ENCODE measurements around the gene ZNF76.
"Not testable (repeated sequence)": the region's sequence is repeated elsewhere in the genome, so short reads cannot be mapped to it uniquely, and the experiment has no call there.

Gene ZNF76

GRCh38 chr6:35300848-35301247, 41.3 kb downstream of the ZNF76 start:
- no peak for DNase-seq (ENCODE audit: insufficient read length, low spot score)
- FAIRE-seq, result no peak
- TF ChIP-seq TAF1 (IDR thresholded peaks at IDR 0.05; ENCODE audit: low read depth, low read length), result no peak
- TF ChIP-seq PAX5 (IDR thresholded peaks at IDR 0.05; ENCODE audit: insufficient read depth, low read length, severe bottlenecking), result no peak
- TF ChIP-seq SPI1 (IDR thresholded peaks at IDR 0.05; ENCODE audit: low read depth, low read length), result no peak
- no peak for TF ChIP-seq POU2F2 (IDR thresholded peaks at IDR 0.05; ENCODE audit: low read depth, low read length)
- TF ChIP-seq POLR2AphosphoS5 (IDR thresholded peaks at IDR 0.05; ENCODE audit: low read depth, low read length), result no peak
- no peak for TF ChIP-seq POLR2A (IDR thresholded peaks at IDR 0.05; ENCODE audit: low read depth, low read length)

GRCh38 chr6:35302604-35303241, 43.2 kb downstream of the ZNF76 start:
- peak; percentile 66 for DNase-seq (ENCODE audit: insufficient read length, low spot score)
- peak; percentile 93 for FAIRE-seq
- TF ChIP-seq TAF1 (IDR thresholded peaks at IDR 0.05; ENCODE audit: low read depth, low read length) (no peak), POLR2AphosphoS5 (IDR thresholded peaks at IDR 0.05; ENCODE audit: low read depth, low read length) (peak; percentile 55; the same call in 1 of the 2 replicates), POLR2A (IDR thresholded peaks at IDR 0.05; ENCODE audit: low read depth, low read length) (peak; percentile 64; the same call in 1 of the 2 replicates), PAX5 (IDR thresholded peaks at IDR 0.05; ENCODE audit: insufficient read depth, low read length, severe bottlenecking) (no peak), POU2F2 (IDR thresholded peaks at IDR 0.05; ENCODE audit: low read depth, low read length) (no peak; the same call in 1 of the 2 replicates), SPI1 (IDR thresholded peaks at IDR 0.05; ENCODE audit: low read depth, low read length) (0 out of 2 replicates have a peak, but pooled peaks have one; percentile 16)

- TF ChIP-seq POU2F2 (IDR thresholded peaks at IDR 0.05; ENCODE audit: low read depth, low read length), result no peak
- TF ChIP-seq POLR2A (IDR thresholded peaks at IDR 0.05; ENCODE audit: low read depth, low read length), result no peak
- no peak for TF ChIP-seq TAF1 (IDR thresholded peaks at IDR 0.05; ENCODE audit: low read depth, low read length)
- TF ChIP-seq POLR2AphosphoS5 (IDR thresholded peaks at IDR 0.05; ENCODE audit: low read depth, low read length), result no peak
- no peak for TF ChIP-seq PAX5 (IDR thresholded peaks at IDR 0.05; ENCODE audit: insufficient read depth, low read length, severe bottlenecking)
- no peak for TF ChIP-seq SPI1 (IDR thresholded peaks at IDR 0.05; ENCODE audit: low read depth, low read length)
- FAIRE-seq (no peak), DNase-seq (ENCODE audit: insufficient read length, low spot score) (no peak)
These were observed 44.8 kb downstream of the ZNF76 start for GRCh38 chr6:35304299-35304698.

GRCh38 chr6:35305117-35305516, 45.6 kb downstream of the ZNF76 start:
- no peak for DNase-seq (ENCODE audit: insufficient read length, low spot score)

GRCh38 chr6:35307138-35307537, 47.6 kb downstream of the ZNF76 start:
- not testable (repeated sequence) for DNase-seq (ENCODE audit: insufficient read length, low spot score); FAIRE-seq

More at GRCh38 chr6:35305117-35305516, 45.6 kb downstream of the ZNF76 start:
- FAIRE-seq, result no peak
- TF ChIP-seq PAX5 (IDR thresholded peaks at IDR 0.05; ENCODE audit: insufficient read depth, low read length, severe bottlenecking) (no peak), POLR2A (IDR thresholded peaks at IDR 0.05; ENCODE audit: low read depth, low read length) (no peak), TAF1 (IDR thresholded peaks at IDR 0.05; ENCODE audit: low read depth, low read length) (no peak), SPI1 (IDR thresholded peaks at IDR 0.05; ENCODE audit: low read depth, low read length) (no peak), POLR2AphosphoS5 (IDR thresholded peaks at IDR 0.05; ENCODE audit: low read depth, low read length) (no peak), POU2F2 (IDR thresholded peaks at IDR 0.05; ENCODE audit: low read depth, low read length) (no peak)

- DNase-seq (ENCODE audit: insufficient read length, low spot score); FAIRE-seq: not testable (repeated sequence)
These were observed 49.0 kb downstream of the ZNF76 start for GRCh38 chr6:35308543-35308942.

GRCh38 chr6:35309611-35310264, 50.2 kb downstream of the ZNF76 start:
- TF ChIP-seq POLR2A (IDR thresholded peaks at IDR 0.05; ENCODE audit: low read depth, low read length), result no peak
- TF ChIP-seq SPI1 (IDR thresholded peaks at IDR 0.05; ENCODE audit: low read depth, low read length), result no peak
- no peak for TF ChIP-seq PAX5 (IDR thresholded peaks at IDR 0.05; ENCODE audit: insufficient read depth, low read length, severe bottlenecking)
- no peak for TF ChIP-seq POU2F2 (IDR thresholded peaks at IDR 0.05; ENCODE audit: low read depth, low read length)
- no peak for TF ChIP-seq TAF1 (IDR thresholded peaks at IDR 0.05; ENCODE audit: low read depth, low read length)
- TF ChIP-seq POLR2AphosphoS5 (IDR thresholded peaks at IDR 0.05; ENCODE audit: low read depth, low read length), result no peak
- DNase-seq (ENCODE audit: insufficient read length, low spot score), result no peak
- FAIRE-seq, result no peak

- DNase-seq (ENCODE audit: insufficient read length, low spot score) (no peak), FAIRE-seq (no peak)
- TF ChIP-seq SPI1 (IDR thresholded peaks at IDR 0.05; ENCODE audit: low read depth, low read length), result no peak
- TF ChIP-seq PAX5 (IDR thresholded peaks at IDR 0.05; ENCODE audit: insufficient read depth, low read length, severe bottlenecking), result no peak
- TF ChIP-seq POU2F2 (IDR thresholded peaks at IDR 0.05; ENCODE audit: low read depth, low read length), result no peak
- TF ChIP-seq POLR2AphosphoS5 (IDR thresholded peaks at IDR 0.05; ENCODE audit: low read depth, low read length), result no peak
- TF ChIP-seq POLR2A (IDR thresholded peaks at IDR 0.05; ENCODE audit: low read depth, low read length), result no peak
- no peak for TF ChIP-seq TAF1 (IDR thresholded peaks at IDR 0.05; ENCODE audit: low read depth, low read length)
These were observed 50.8 kb downstream of the ZNF76 start for GRCh38 chr6:35310265-35310831.

- peak; percentile 55 for FAIRE-seq
- DNase-seq (ENCODE audit: insufficient read length, low spot score), result no peak
- TF ChIP-seq POLR2A (IDR thresholded peaks at IDR 0.05; ENCODE audit: low read depth, low read length) (no peak), SPI1 (IDR thresholded peaks at IDR 0.05; ENCODE audit: low read depth, low read length) (peak; percentile 46), POLR2AphosphoS5 (IDR thresholded peaks at IDR 0.05; ENCODE audit: low read depth, low read length) (no peak)
These were observed 52.0 kb downstream of the ZNF76 start for GRCh38 chr6:35311390-35312075.

Measured in GM12891 (cell line).